ENCODE results near the gene RAB7B. TPM values are rescaled to one million over a fixed set of nuclear protein-coding genes. Genes with fewer than 3 reads are reported as not detected.

Gene RAB7B
- total and polyA plus RNA-seq, 2 experiments from 2014 or later = 4.5 to 22.6 TPM

- no peaks in the 10 kb centered on the region for H3K9me3 ChIP-seq (ENCODE audit: low read depth)
- H3K4me2 ChIP-seq = no peak overlapping the region
- H4K20me1 ChIP-seq (ENCODE audit: insufficient read depth, poor library complexity, severe bottlenecking) = no peaks in the 10 kb centered on the region
- H3K9me2 ChIP-seq (replicated peaks; ENCODE audit: insufficient read depth) = no peaks in the 10 kb centered on the region
- H3K4me3 ChIP-seq = no peak overlapping the region
- H3K79me2 ChIP-seq = no peaks in the 10 kb centered on the region
- no peaks in the 10 kb centered on the region for H3K27me3 ChIP-seq
- no peak for DNase-seq (ENCODE audit: low spot score)
- no peak overlapping the region for H2AFZ ChIP-seq
- H3K4me1 ChIP-seq (ENCODE audit: insufficient read depth) = peaks cover 24% of the 10 kb centered on the region
- WGBS (ENCODE audit: low lambda C conversion rate, missing lambda C conversion rate) = 84% methylated on average over 12 of the region's 12 CpGs
- no peaks in the 10 kb centered on the region for H3K36me3 ChIP-seq (replicated peaks; ENCODE audit: insufficient read depth, low read depth)
- H3K27ac ChIP-seq = peak overlapping the region; percentile 78
- TF ChIP-seq EZH2 (IDR thresholded peaks at IDR 0.05; ENCODE audit: borderline replicate concordance) (no peak), CTCF (IDR thresholded peaks at IDR 0.05; ENCODE audit: poor library complexity) (no peak), EZH2phosphoT487 (IDR thresholded peaks at IDR 0.05; ENCODE audit: low read depth, severe bottlenecking, unreplicated experiment) (no peak)
These were observed 1.6 kb upstream of the RAB7B start for GRCh38 chr1:206004826-206005225.

GRCh38 chr1:206003854-206004800 is 932 bp upstream of the RAB7B start:
- no peaks in the 10 kb centered on the region for H3K79me2 ChIP-seq
- no peak overlapping the region for H2AFZ ChIP-seq
- no peaks in the 10 kb centered on the region for H4K20me1 ChIP-seq (ENCODE audit: insufficient read depth, poor library complexity, severe bottlenecking)
- WGBS (ENCODE audit: low lambda C conversion rate, missing lambda C conversion rate) = 98% methylated on average over 7 of the region's 7 CpGs
- peaks cover 24% of the 10 kb centered on the region for H3K4me1 ChIP-seq (ENCODE audit: insufficient read depth)
- no peaks in the 10 kb centered on the region for H3K27me3 ChIP-seq
- DNase-seq (ENCODE audit: low spot score) = no peak
- H3K9me2 ChIP-seq (replicated peaks; ENCODE audit: insufficient read depth) = no peaks in the 10 kb centered on the region
- no peak overlapping the region for H3K4me3 ChIP-seq
- no peak overlapping the region for H3K4me2 ChIP-seq
- no peaks in the 10 kb centered on the region for H3K36me3 ChIP-seq (replicated peaks; ENCODE audit: insufficient read depth, low read depth)
- peak overlapping the region; percentile 78 for H3K27ac ChIP-seq
- no peaks in the 10 kb centered on the region for H3K9me3 ChIP-seq (ENCODE audit: low read depth)
- TF ChIP-seq CTCF (IDR thresholded peaks at IDR 0.05; ENCODE audit: poor library complexity) (no peak), EZH2 (IDR thresholded peaks at IDR 0.05; ENCODE audit: borderline replicate concordance) (no peak)

GRCh38 chr1:206002160-206002559 is 1.0 kb downstream of the RAB7B start:
- no peaks in the 10 kb centered on the region for H3K9me2 ChIP-seq (replicated peaks; ENCODE audit: insufficient read depth)
- WGBS (ENCODE audit: low lambda C conversion rate, missing lambda C conversion rate) = 91% methylated on average over 3 of the region's 3 CpGs
- H3K4me3 ChIP-seq = no peak overlapping the region
- no peaks in the 10 kb centered on the region for H3K27me3 ChIP-seq
- peak overlapping the region; percentile 70 for H3K4me2 ChIP-seq
- H3K79me2 ChIP-seq = no peaks in the 10 kb centered on the region
- no peak for TF ChIP-seq EZH2 (IDR thresholded peaks at IDR 0.05; ENCODE audit: borderline replicate concordance)
- no peak for TF ChIP-seq EZH2phosphoT487 (IDR thresholded peaks at IDR 0.05; ENCODE audit: low read depth, severe bottlenecking, unreplicated experiment)
- TF ChIP-seq CTCF (IDR thresholded peaks at IDR 0.05; ENCODE audit: poor library complexity) = no peak
- H3K36me3 ChIP-seq (replicated peaks; ENCODE audit: insufficient read depth, low read depth) = no peaks in the 10 kb centered on the region
- H3K9me3 ChIP-seq (ENCODE audit: low read depth) = no peaks in the 10 kb centered on the region
- H3K27ac ChIP-seq = peak overlapping the region; percentile 66
- DNase-seq (ENCODE audit: low spot score) = no peak
- H3K4me1 ChIP-seq (ENCODE audit: insufficient read depth) = peaks cover 24% of the 10 kb centered on the region
- no peak overlapping the region for H2AFZ ChIP-seq
- H4K20me1 ChIP-seq (ENCODE audit: insufficient read depth, poor library complexity, severe bottlenecking) = no peaks in the 10 kb centered on the region
